ENCODE results near the gene APOBEC3F.
"Not testable (repeated sequence)": the region's sequence is repeated elsewhere in the genome, so short reads cannot be mapped to it uniquely, and the experiment has no call there.

Gene APOBEC3F

GRCh38 chr22:39055658-39056057, 15.0 kb downstream of the APOBEC3F start:
- ATAC-seq = no peak
- TF ChIP-seq RARB (CRISPR knock-in tag; IDR thresholded peaks at IDR 0.05) (no peak), TSHZ2 (CRISPR knock-in tag; IDR thresholded peaks at IDR 0.05) (no peak), ESRRG (CRISPR knock-in tag; IDR thresholded peaks at IDR 0.05) (no peak), GLIS3 (CRISPR knock-in tag; IDR thresholded peaks at IDR 0.05) (no peak), ARNTL (CRISPR knock-in tag; IDR thresholded peaks at IDR 0.05; ENCODE audit: borderline replicate concordance, low read depth) (no peak), ZFP30 (CRISPR knock-in tag; IDR thresholded peaks at IDR 0.05) (no peak), SNAI2 (CRISPR knock-in tag; IDR thresholded peaks at IDR 0.05) (no peak), TOX (CRISPR knock-in tag; IDR thresholded peaks at IDR 0.05; ENCODE audit: borderline replicate concordance) (no peak), ZNF8 (CRISPR knock-in tag; IDR thresholded peaks at IDR 0.05) (no peak), BACH2 (CRISPR knock-in tag; IDR thresholded peaks at IDR 0.05; ENCODE audit: borderline replicate concordance) (no peak), CREB5 (CRISPR knock-in tag; IDR thresholded peaks at IDR 0.05; ENCODE audit: low read depth) (no peak)

GRCh38 chr22:39061290-39061689, 20.6 kb downstream of the APOBEC3F start:
- ATAC-seq = not testable (repeated sequence)

- ATAC-seq = not testable (repeated sequence)
Measured at GRCh38 chr22:39061951-39062350, 21.3 kb downstream of the APOBEC3F start.

- ATAC-seq = not testable (repeated sequence)
Measured at GRCh38 chr22:39063904-39064303, 23.2 kb downstream of the APOBEC3F start.

- ATAC-seq = not testable (repeated sequence)
Measured at GRCh38 chr22:39066442-39067276, 26.0 kb downstream of the APOBEC3F start.

- ATAC-seq = no peak
- TF ChIP-seq SNAI2 (CRISPR knock-in tag; IDR thresholded peaks at IDR 0.05) (no peak), ZFP3 (CRISPR knock-in tag; IDR thresholded peaks at IDR 0.05) (no peak)
Measured at GRCh38 chr22:39068033-39068785, 27.5 kb downstream of the APOBEC3F start.

GRCh38 chr22:39070186-39070585, 29.5 kb downstream of the APOBEC3F start:
- no peak for TF ChIP-seq ESRRG (CRISPR knock-in tag; IDR thresholded peaks at IDR 0.05)
- TF ChIP-seq ZFP30 (CRISPR knock-in tag; IDR thresholded peaks at IDR 0.05) = no peak
- TF ChIP-seq CREB5 (CRISPR knock-in tag; IDR thresholded peaks at IDR 0.05; ENCODE audit: low read depth) = no peak
- no peak for TF ChIP-seq ARNTL (CRISPR knock-in tag; IDR thresholded peaks at IDR 0.05; ENCODE audit: borderline replicate concordance, low read depth)
- no peak for ATAC-seq

GRCh38 chr22:39072581-39072981, 31.9 kb downstream of the APOBEC3F start:
- not testable (repeated sequence) for ATAC-seq

Measured in SK-N-SH treated with all-trans-retinoic acid at 6 μM for 48 hours (cell line).